HS-5 (cell line): Measurements from ENCODE around the gene HMX1.

Experiments
- DNase-seq: peaks from one replicate; pipeline ENCODE4 v3.0.0-alpha.2; 2012; ENCODE audit warnings: low read depth

The HMX1 gene

GRCh38 chr4:8910100-8910821 is 38.6 kb upstream of the HMX1 start:
- DNase-seq: no peak

GRCh38 chr4:8909548-8909947 is 37.9 kb upstream of the HMX1 start:
- no peak for DNase-seq

GRCh38 chr4:8908206-8908893 is 36.7 kb upstream of the HMX1 start:
- no peak for DNase-seq

- DNase-seq: no peak
Observed at GRCh38 chr4:8907596-8908205, 36.1 kb upstream of the HMX1 start.

GRCh38 chr4:8906991-8907595 is 35.5 kb upstream of the HMX1 start:
- no peak for DNase-seq

GRCh38 chr4:8906668-8906970 is 35.0 kb upstream of the HMX1 start:
- no peak for DNase-seq

- DNase-seq: no peak
Observed at GRCh38 chr4:8905773-8906667, 34.4 kb upstream of the HMX1 start.

GRCh38 chr4:8905226-8905772 is 33.7 kb upstream of the HMX1 start:
- DNase-seq: no peak

GRCh38 chr4:8904666-8905065 is 33.0 kb upstream of the HMX1 start:
- no peak for DNase-seq

- no peak for DNase-seq
Observed at GRCh38 chr4:8904041-8904501, 32.4 kb upstream of the HMX1 start.

- no peak for DNase-seq
Observed at GRCh38 chr4:8901335-8901734, 29.7 kb upstream of the HMX1 start.

GRCh38 chr4:8900588-8900987 is 28.9 kb upstream of the HMX1 start:
- DNase-seq: no peak

GRCh38 chr4:8898419-8898818 is 26.8 kb upstream of the HMX1 start:
- DNase-seq: no peak

- no peak for DNase-seq
Observed at GRCh38 chr4:8897251-8898167, 25.9 kb upstream of the HMX1 start.

- no peak for DNase-seq
Observed at GRCh38 chr4:8896506-8896905, 24.9 kb upstream of the HMX1 start.

- no peak for DNase-seq
Observed at GRCh38 chr4:8896071-8896470, 24.4 kb upstream of the HMX1 start.

GRCh38 chr4:8895295-8895694 is 23.7 kb upstream of the HMX1 start:
- DNase-seq: no peak

GRCh38 chr4:8894424-8894816 is 22.8 kb upstream of the HMX1 start:
- DNase-seq: no peak

- DNase-seq: no peak
Observed at GRCh38 chr4:8893624-8894423, 22.2 kb upstream of the HMX1 start.

- DNase-seq: no peak
Observed at GRCh38 chr4:8893227-8893623, 21.6 kb upstream of the HMX1 start.
